K562 (cell line): Measurements from ENCODE around the gene SNAPC2. TPM values are rescaled to one million over a fixed set of nuclear protein-coding genes. Genes with fewer than 3 reads are reported as not detected.
A peak's percentile ranks its signal among the peaks of the same experiment; 100 is the strongest.

Experiments
- CCNT2 ChIP-seq: IDR thresholded peaks from 2 replicates; pipeline ENCODE4 v1.6.1; 2011; ENCODE audit warnings: borderline replicate concordance, low read depth, mild to moderate bottlenecking, moderate library complexity, mixed read lengths, low read length; ENCODE audit not compliant: insufficient read length; ENCODE audit errors: extremely low read depth
- CREBBP ChIP-seq: IDR thresholded peaks from one replicate; pipeline ENCODE4 v1.6.1; 2012; ENCODE audit warnings: low read depth, mild to moderate bottlenecking, control low read depth, inconsistent platforms, low read length
- ELK1 ChIP-seq: sonication (generic); formaldehyde crosslinking; IDR thresholded peaks from 2 replicates; pipeline ENCODE4 v1.8.1; 2022; ENCODE audit warnings: missing genetic modification reagents
- FOXJ3 ChIP-seq: sonication (generic); formaldehyde crosslinking; IDR thresholded peaks from 2 replicates; pipeline ENCODE4 v1.4.0; 2020; ENCODE audit warnings: mild to moderate bottlenecking, missing genetic modification reagents
- GTF2A2 ChIP-seq: IDR thresholded peaks from 2 replicates; pipeline ENCODE4 v1.6.1; 2016; ENCODE audit warnings: mild to moderate bottlenecking, missing genetic modification characterization, missing compliant biosample characterization
- HCFC1 ChIP-seq: IDR thresholded peaks from 2 replicates; pipeline ENCODE4 v1.6.1; 2012; ENCODE audit warnings: low read depth, low read length, improper control_type of control experiment
- HNRNPUL1 ChIP-seq: fragments of 200-400 bp; formaldehyde crosslinking; IDR thresholded peaks from 2 replicates; pipeline ENCODE4 v1.6.1; 2017; ENCODE audit warnings: low read length
- ID3 ChIP-seq, 2 experiments: fragments of 250-450 bp in 1 of 2; fragments of 450-650 bp in 1 of 2; sonication (Bioruptor Pico) in 1 of 2; IDR thresholded peaks; 2 replicates each; pipeline versions ENCODE4 v1.6.1 to v1.8.0; 2016 to 2021; ENCODE audit warnings: mild to moderate bottlenecking in 2 of 2, moderate library complexity in 2 of 2, missing compliant biosample characterization in 1 of 2, missing genetic modification characterization in 1 of 2
- MBD1 ChIP-seq: fragments of 250-450 bp; sonication (Bioruptor Pico); IDR thresholded peaks from 2 replicates; pipeline ENCODE4 v1.8.0; 2022; ENCODE audit warnings: inconsistent platforms
- MTA1 ChIP-seq: fragments of 450-650 bp; IDR thresholded peaks from 2 replicates; pipeline ENCODE4 v1.6.1; 2017; ENCODE audit warnings: borderline replicate concordance
- MYC ChIP-seq, 2 experiments: fragments of 250-450 bp in 1 of 2; sonication (Bioruptor Pico) in 1 of 2; IDR thresholded peaks; 2 replicates each; pipeline versions ENCODE4 v1.5.1 to v1.6.1; 2012 to 2021; ENCODE audit warnings: low read depth in 2 of 2, borderline replicate concordance in 1 of 2, improper control_type of control experiment in 1 of 2, low read length in 1 of 2, mild to moderate bottlenecking in 1 of 2, moderate library complexity in 1 of 2
- NFIX ChIP-seq: fragments of 250-450 bp; sonication (Bioruptor Pico); IDR thresholded peaks from 2 replicates; pipeline ENCODE4 v1.4.0; 2020; ENCODE audit warnings: low read depth, mild to moderate bottlenecking, moderate library complexity
- SREBF2 ChIP-seq: sonication (generic); formaldehyde crosslinking; IDR thresholded peaks from 2 replicates; pipeline ENCODE4 v1.4.0; 2020; ENCODE audit warnings: mild to moderate bottlenecking, missing genetic modification reagents
- SRSF7 ChIP-seq: fragments of 200-400 bp; formaldehyde crosslinking; optimal IDR thresholded peaks from 2 replicates; pipeline ENCODE3; 2017; ENCODE audit warnings: mild to moderate bottlenecking, low read depth, low read length
- TBL1XR1 ChIP-seq, 2 experiments: IDR thresholded peaks; 2 replicates each; pipeline ENCODE4 v1.6.1; 2012; ENCODE audit warnings: improper control_type of control experiment in 2 of 2, low read length in 2 of 2, mild to moderate bottlenecking in 1 of 2
- THAP12 ChIP-seq: fragments of 250-450 bp; sonication (Bioruptor Pico); IDR thresholded peaks from 2 replicates; pipeline ENCODE4 v1.9.0; 2021; ENCODE audit warnings: mild to moderate bottlenecking, inconsistent platforms
- THRAP3 ChIP-seq: fragments of 450-650 bp; IDR thresholded peaks from 2 replicates; pipeline ENCODE4 v1.6.1; 2016; ENCODE audit warnings: mild to moderate bottlenecking, inconsistent platforms, borderline replicate concordance
- YBX1 ChIP-seq: fragments of 450-650 bp; IDR thresholded peaks from 2 replicates; pipeline ENCODE4 v1.7.1; 2016; ENCODE audit warnings: mild to moderate bottlenecking
- ZNF398 ChIP-seq: fragments of 250-450 bp; sonication (Bioruptor Pico); IDR thresholded peaks from 2 replicates; pipeline ENCODE4 v1.8.0; 2021; ENCODE audit warnings: moderate library complexity, mild to moderate bottlenecking, inconsistent platforms
- polyA plus RNA-seq, 8 experiments: library from polyadenylated mRNA; depleted of rRNA in 4 of 8; stranded (reverse) in 5 of 8; unstranded in 3 of 8; fragments of >200 nt; fragmentation: Nextera tagmentation in 2 of 8; fragmentation: Illumina TruSeq in 1 of 8; extraction: Ambion mirVana in 2 of 8; extraction: Trizol in 1 of 8; gene quantifications; 2 replicates each; pipeline versions ENCODE4 v1.2.1 to v1.2.3, GENCODE V29; 2011 to 2014; ENCODE audit warnings: inconsistent platforms in 1 of 8, missing spikeins in 1 of 8
- total RNA-seq, 7 experiments: library from RNA; depleted of rRNA in 6 of 7; stranded (reverse); fragments of >200 nt in 6 of 7; fragmentation: Illumina TruSeq in 2 of 7; extraction: Trizol in 2 of 7; gene quantifications; 2 replicates each; pipeline versions ENCODE4 v1.2.1 to v1.2.3, GENCODE V29; 2011 to 2021; ENCODE audit warnings: low replicate concordance in 1 of 7

SNAPC2 gene
- total and polyA plus RNA-seq, 9 of the 15 experiments (the other 6 are each of a cell fraction or from before 2014, with no cell fraction given) = 0.59 to 45.1 (median 15.3) TPM

GRCh38 chr19:7871437-7872305 is 48.5 kb upstream of the SNAPC2 start (continued):
- TF ChIP-seq ZNF398 (CRISPR knock-in tag) = no peak
- TF ChIP-seq SRSF7 = no peak
- no peak for TF ChIP-seq FOXJ3 (CRISPR knock-in tag)
- TF ChIP-seq MBD1 = no peak
- no peak for TF ChIP-seq HNRNPUL1
- no peak for TF ChIP-seq NFIX (CRISPR knock-in tag)
- TF ChIP-seq ELK1 (CRISPR knock-in tag) = no peak
- TF ChIP-seq ID3 (CRISPR knock-in tag; IDR thresholded peaks at IDR 0.05) = no peak
- TF ChIP-seq ID3 (tag; IDR thresholded peaks at IDR 0.05) = no peak
- no peak for TF ChIP-seq TBL1XR1 (IDR thresholded peaks at IDR 0.05; ENCODE audit: low read length in 2 of 2)
- TF ChIP-seq CREBBP = no peak
- TF ChIP-seq THAP12 (CRISPR knock-in tag) = no peak
- no peak for TF ChIP-seq THRAP3
- no peak for TF ChIP-seq GTF2A2
- peak; percentile 29 for TF ChIP-seq CCNT2
- no peak for TF ChIP-seq HCFC1
- 0 out of 2 replicates have a peak, but pooled peaks have one; percentile 24 for TF ChIP-seq MYC (IDR thresholded peaks at IDR 0.05; ENCODE audit: low read depth, low read length)
- TF ChIP-seq MYC (CRISPR knock-in tag; IDR thresholded peaks at IDR 0.05; ENCODE audit: borderline replicate concordance, low read depth) = no peak
- no peak for TF ChIP-seq MTA1
- TF ChIP-seq YBX1 = no peak
- no peak for TF ChIP-seq SREBF2
